ENCODE measurements around the gene CFAP61. TPM values are rescaled to one million over a fixed set of nuclear protein-coding genes. Genes with fewer than 3 reads are reported as not detected.

CFAP61 gene
- total and polyA plus RNA-seq, 2 experiments from 2014 or later: 0.21 TPM; not detected in 1

DNA sequence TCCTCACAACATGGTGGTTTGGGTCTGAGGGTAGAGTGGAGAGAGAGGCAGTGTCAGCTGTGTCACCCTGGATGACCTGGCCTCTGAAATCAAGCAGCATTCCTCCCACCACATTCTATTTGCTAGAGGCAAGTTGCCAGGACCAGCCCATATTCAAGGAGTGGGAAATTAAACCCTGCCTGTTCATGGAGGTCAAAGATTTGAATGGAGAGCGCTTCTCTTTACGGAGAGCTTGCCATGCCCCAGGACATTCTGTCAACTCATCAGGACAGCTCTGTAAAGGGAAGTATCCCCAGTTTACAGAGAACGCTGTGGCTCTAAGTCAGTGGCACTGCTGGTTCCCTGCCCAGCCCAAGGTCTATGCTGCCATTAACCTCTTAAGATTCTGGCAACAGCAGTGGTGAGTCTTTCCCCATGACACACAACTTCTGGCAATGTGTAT lies 225.6 kb downstream of the CFAP61 start:
- no peak overlapping the region for H3K4me3 Mint-ChIP-seq
- H3K36me3 Mint-ChIP-seq (ENCODE audit: low read depth): no peaks in the 10 kb centered on the region
- H3K27ac Mint-ChIP-seq: no peak overlapping the region
- Histone ChIP-seq H3K27ac (ENCODE audit: low read depth) (no peak overlapping the region), H3K27me3 (ENCODE audit: insufficient read depth) (no peaks in the 10 kb centered on the region), H3K4me3 (no peak overlapping the region), H4K20me1 (replicated peaks; ENCODE audit: insufficient read depth) (no peaks in the 10 kb centered on the region), H3F3A (replicated peaks; ENCODE audit: low read depth) (no peaks in the 10 kb centered on the region), H3K79me2 (replicated peaks; ENCODE audit: insufficient read depth) (no peaks in the 10 kb centered on the region), H3K36me3 (ENCODE audit: insufficient read depth) (no peaks in the 10 kb centered on the region), H3K9me2 (ENCODE audit: insufficient read depth) (no peaks in the 10 kb centered on the region; the same call in 1 of the 2 replicates), H3K4me1 (ENCODE audit: insufficient read depth) (no peaks in the 10 kb centered on the region), H3K4me2 (no peak overlapping the region), H2AFZ (no peak overlapping the region)
- TF ChIP-seq ZNF331 (CRISPR knock-in tag; IDR thresholded peaks at IDR 0.05; ENCODE audit: low read depth) (no peak), NANOG (IDR thresholded peaks at IDR 0.05; ENCODE audit: borderline replicate concordance) (no peak), JUNB (IDR thresholded peaks at IDR 0.05; ENCODE audit: unreplicated experiment) (no peak), ZNF114 (CRISPR knock-in tag; IDR thresholded peaks at IDR 0.05) (no peak), EZH2phosphoT487 (IDR thresholded peaks at IDR 0.05; ENCODE audit: unreplicated experiment) (no peak), STAT1 (IDR thresholded peaks at IDR 0.05; ENCODE audit: unreplicated experiment) (no peak), CREB1 (CRISPR knock-in tag; IDR thresholded peaks at IDR 0.05; ENCODE audit: low read depth) (no peak), EZH2 (IDR thresholded peaks at IDR 0.05; ENCODE audit: low read depth, unreplicated experiment) (no peak), POLR2AphosphoS5 (IDR thresholded peaks at IDR 0.05; ENCODE audit: low read depth) (no peak)
- TF ChIP-seq, protein P1, sequence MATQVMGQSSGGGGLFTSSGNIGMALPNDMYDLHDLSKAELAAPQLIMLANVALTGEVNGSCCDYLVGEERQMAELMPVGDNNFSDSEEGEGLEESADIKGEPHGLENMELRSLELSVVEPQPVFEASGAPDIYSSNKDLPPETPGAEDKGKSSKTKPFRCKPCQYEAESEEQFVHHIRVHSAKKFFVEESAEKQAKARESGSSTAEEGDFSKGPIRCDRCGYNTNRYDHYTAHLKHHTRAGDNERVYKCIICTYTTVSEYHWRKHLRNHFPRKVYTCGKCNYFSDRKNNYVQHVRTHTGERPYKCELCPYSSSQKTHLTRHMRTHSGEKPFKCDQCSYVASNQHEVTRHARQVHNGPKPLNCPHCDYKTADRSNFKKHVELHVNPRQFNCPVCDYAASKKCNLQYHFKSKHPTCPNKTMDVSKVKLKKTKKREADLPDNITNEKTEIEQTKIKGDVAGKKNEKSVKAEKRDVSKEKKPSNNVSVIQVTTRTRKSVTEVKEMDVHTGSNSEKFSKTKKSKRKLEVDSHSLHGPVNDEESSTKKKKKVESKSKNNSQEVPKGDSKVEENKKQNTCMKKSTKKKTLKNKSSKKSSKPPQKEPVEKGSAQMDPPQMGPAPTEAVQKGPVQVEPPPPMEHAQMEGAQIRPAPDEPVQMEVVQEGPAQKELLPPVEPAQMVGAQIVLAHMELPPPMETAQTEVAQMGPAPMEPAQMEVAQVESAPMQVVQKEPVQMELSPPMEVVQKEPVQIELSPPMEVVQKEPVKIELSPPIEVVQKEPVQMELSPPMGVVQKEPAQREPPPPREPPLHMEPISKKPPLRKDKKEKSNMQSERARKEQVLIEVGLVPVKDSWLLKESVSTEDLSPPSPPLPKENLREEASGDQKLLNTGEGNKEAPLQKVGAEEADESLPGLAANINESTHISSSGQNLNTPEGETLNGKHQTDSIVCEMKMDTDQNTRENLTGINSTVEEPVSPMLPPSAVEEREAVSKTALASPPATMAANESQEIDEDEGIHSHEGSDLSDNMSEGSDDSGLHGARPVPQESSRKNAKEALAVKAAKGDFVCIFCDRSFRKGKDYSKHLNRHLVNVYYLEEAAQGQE (IDR thresholded peaks at IDR 0.05; ENCODE audit: unreplicated experiment): no peak
- TF ChIP-seq, protein P2, sequence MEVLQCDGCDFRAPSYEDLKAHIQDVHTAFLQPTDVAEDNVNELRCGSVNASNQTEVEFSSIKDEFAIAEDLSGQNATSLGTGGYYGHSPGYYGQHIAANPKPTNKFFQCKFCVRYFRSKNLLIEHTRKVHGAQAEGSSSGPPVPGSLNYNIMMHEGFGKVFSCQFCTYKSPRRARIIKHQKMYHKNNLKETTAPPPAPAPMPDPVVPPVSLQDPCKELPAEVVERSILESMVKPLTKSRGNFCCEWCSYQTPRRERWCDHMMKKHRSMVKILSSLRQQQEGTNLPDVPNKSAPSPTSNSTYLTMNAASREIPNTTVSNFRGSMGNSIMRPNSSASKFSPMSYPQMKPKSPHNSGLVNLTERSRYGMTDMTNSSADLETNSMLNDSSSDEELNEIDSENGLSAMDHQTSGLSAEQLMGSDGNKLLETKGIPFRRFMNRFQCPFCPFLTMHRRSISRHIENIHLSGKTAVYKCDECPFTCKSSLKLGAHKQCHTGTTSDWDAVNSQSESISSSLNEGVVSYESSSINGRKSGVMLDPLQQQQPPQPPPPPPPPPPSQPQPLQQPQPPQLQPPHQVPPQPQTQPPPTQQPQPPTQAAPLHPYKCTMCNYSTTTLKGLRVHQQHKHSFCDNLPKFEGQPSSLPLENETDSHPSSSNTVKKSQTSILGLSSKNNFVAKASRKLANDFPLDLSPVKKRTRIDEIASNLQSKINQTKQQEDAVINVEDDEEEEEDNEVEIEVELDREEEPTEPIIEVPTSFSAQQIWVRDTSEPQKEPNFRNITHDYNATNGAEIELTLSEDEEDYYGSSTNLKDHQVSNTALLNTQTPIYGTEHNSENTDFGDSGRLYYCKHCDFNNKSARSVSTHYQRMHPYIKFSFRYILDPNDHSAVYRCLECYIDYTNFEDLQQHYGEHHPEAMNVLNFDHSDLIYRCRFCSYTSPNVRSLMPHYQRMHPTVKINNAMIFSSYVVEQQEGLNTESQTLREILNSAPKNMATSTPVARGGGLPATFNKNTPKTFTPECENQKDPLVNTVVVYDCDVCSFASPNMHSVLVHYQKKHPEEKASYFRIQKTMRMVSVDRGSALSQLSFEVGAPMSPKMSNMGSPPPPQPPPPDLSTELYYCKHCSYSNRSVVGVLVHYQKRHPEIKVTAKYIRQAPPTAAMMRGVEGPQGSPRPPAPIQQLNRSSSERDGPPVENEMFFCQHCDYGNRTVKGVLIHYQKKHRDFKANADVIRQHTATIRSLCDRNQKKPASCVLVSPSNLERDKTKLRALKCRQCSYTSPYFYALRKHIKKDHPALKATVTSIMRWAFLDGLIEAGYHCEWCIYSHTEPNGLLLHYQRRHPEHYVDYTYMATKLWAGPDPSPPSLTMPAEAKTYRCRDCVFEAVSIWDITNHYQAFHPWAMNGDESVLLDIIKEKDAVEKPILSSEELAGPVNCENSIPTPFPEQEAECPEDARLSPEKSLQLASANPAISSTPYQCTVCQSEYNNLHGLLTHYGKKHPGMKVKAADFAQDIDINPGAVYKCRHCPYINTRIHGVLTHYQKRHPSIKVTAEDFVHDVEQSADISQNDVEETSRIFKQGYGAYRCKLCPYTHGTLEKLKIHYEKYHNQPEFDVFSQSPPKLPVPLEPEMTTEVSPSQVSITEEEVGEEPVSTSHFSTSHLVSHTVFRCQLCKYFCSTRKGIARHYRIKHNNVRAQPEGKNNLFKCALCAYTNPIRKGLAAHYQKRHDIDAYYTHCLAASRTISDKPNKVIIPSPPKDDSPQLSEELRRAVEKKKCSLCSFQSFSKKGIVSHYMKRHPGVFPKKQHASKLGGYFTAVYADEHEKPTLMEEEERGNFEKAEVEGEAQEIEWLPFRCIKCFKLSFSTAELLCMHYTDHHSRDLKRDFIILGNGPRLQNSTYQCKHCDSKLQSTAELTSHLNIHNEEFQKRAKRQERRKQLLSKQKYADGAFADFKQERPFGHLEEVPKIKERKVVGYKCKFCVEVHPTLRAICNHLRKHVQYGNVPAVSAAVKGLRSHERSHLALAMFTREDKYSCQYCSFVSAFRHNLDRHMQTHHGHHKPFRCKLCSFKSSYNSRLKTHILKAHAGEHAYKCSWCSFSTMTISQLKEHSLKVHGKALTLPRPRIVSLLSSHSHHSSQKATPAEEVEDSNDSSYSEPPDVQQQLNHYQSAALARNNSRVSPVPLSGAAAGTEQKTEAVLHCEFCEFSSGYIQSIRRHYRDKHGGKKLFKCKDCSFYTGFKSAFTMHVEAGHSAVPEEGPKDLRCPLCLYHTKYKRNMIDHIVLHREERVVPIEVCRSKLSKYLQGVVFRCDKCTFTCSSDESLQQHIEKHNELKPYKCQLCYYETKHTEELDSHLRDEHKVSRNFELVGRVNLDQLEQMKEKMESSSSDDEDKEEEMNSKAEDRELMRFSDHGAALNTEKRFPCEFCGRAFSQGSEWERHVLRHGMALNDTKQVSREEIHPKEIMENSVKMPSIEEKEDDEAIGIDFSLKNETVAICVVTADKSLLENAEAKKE (CRISPR knock-in tag; IDR thresholded peaks at IDR 0.05): no peak
- TF ChIP-seq, protein P3, sequence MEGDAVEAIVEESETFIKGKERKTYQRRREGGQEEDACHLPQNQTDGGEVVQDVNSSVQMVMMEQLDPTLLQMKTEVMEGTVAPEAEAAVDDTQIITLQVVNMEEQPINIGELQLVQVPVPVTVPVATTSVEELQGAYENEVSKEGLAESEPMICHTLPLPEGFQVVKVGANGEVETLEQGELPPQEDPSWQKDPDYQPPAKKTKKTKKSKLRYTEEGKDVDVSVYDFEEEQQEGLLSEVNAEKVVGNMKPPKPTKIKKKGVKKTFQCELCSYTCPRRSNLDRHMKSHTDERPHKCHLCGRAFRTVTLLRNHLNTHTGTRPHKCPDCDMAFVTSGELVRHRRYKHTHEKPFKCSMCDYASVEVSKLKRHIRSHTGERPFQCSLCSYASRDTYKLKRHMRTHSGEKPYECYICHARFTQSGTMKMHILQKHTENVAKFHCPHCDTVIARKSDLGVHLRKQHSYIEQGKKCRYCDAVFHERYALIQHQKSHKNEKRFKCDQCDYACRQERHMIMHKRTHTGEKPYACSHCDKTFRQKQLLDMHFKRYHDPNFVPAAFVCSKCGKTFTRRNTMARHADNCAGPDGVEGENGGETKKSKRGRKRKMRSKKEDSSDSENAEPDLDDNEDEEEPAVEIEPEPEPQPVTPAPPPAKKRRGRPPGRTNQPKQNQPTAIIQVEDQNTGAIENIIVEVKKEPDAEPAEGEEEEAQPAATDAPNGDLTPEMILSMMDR (conservative IDR thresholded peaks at IDR 0.05; ENCODE audit: low read depth in 2 of 2): no peak
- TF ChIP-seq, protein P4, sequence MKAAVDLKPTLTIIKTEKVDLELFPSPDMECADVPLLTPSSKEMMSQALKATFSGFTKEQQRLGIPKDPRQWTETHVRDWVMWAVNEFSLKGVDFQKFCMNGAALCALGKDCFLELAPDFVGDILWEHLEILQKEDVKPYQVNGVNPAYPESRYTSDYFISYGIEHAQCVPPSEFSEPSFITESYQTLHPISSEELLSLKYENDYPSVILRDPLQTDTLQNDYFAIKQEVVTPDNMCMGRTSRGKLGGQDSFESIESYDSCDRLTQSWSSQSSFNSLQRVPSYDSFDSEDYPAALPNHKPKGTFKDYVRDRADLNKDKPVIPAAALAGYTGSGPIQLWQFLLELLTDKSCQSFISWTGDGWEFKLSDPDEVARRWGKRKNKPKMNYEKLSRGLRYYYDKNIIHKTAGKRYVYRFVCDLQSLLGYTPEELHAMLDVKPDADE (IDR thresholded peaks at IDR 0.05): no peak
- DNase-seq (ENCODE audit: low spot score): no peak
- peaks cover 2% of the 10 kb centered on the region; the same call in 1 of the 3 replicates for H3K4me1 Mint-ChIP-seq
- no peak for ATAC-seq
- no peaks in the 10 kb centered on the region for H3K27me3 Mint-ChIP-seq (ENCODE audit: insufficient read depth, low read depth, poor library complexity)
- H3K9me3 Mint-ChIP-seq: no peaks in the 10 kb centered on the region

All from GM23338 (cell line).